AG09309 (cell line): Measurements from ENCODE around the gene MAPT.
"Not testable (repeated sequence)": the region's sequence is repeated elsewhere in the genome, so short reads cannot be mapped to it uniquely, and the experiment has no call there.

ENCODE experiments used
- DNase-seq: peaks from one replicate; pipeline ENCODE4 v3.0.0-alpha.2; 2010; ENCODE audit warnings: low read depth
- H3K4me3 ChIP-seq: 2 replicates; pipeline ENCODE4 v1.5.1; 2011; ENCODE audit warnings: mild to moderate bottlenecking, low read depth, low read length, moderate library complexity; ENCODE audit not compliant: control insufficient read depth
- TF ChIP-seq, protein P1 (sequence below): IDR thresholded peaks from 2 replicates; pipeline ENCODE4 v1.5.1; 2011; ENCODE audit warnings: mild to moderate bottlenecking, low read depth, low read length, inconsistent platforms; ENCODE audit not compliant: insufficient read depth, control insufficient read depth; ENCODE audit errors: missing control alignments

MAPT gene

DNA sequence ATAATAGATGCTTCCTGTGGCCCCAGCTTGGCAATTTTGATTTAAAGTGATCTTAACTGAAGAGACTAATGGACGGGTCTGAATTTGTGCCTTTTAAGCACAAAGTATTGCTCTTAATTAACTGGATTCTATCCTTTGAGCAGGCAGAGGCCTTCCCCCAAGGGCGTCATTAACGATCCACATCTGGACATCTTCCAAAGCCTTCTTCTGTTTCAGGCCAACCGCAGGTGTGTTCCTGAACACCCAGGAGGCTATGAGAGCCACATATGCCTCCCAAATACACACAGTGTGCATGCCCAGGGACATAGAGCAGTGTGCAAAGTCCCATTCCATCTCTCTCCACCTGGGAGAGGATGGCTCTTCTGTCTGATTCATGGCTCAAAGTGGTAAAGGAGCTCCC lies 42.3 kb downstream of the MAPT start:
- TF ChIP-seq, protein P1, sequence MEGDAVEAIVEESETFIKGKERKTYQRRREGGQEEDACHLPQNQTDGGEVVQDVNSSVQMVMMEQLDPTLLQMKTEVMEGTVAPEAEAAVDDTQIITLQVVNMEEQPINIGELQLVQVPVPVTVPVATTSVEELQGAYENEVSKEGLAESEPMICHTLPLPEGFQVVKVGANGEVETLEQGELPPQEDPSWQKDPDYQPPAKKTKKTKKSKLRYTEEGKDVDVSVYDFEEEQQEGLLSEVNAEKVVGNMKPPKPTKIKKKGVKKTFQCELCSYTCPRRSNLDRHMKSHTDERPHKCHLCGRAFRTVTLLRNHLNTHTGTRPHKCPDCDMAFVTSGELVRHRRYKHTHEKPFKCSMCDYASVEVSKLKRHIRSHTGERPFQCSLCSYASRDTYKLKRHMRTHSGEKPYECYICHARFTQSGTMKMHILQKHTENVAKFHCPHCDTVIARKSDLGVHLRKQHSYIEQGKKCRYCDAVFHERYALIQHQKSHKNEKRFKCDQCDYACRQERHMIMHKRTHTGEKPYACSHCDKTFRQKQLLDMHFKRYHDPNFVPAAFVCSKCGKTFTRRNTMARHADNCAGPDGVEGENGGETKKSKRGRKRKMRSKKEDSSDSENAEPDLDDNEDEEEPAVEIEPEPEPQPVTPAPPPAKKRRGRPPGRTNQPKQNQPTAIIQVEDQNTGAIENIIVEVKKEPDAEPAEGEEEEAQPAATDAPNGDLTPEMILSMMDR = no peak
- DNase-seq = no peak

DNA sequence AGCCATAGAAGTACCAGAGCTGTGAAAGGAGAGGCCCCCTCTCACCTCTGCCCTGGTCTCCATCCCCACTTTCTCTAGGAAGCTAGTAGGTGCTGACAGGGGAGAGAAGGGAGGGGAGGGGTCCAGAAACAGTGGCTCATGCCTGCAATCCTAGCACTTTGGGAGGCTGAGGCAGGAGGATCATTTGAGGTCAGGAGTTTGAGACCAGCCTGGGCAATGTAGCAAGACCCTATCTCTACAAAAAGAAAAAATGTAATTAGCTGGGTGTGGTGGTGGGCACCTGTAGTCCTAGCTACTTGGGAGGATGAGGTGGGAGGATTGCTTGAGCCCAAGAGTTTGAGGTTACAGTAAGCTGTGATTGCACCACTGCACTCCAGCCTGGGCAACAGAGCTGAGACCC lies 42.8 kb downstream of the MAPT start:
- not testable (repeated sequence) for DNase-seq

More for the DNA sequence above, 42.3 kb downstream of the MAPT start:
- no peak overlapping the region for H3K4me3 ChIP-seq

DNA sequence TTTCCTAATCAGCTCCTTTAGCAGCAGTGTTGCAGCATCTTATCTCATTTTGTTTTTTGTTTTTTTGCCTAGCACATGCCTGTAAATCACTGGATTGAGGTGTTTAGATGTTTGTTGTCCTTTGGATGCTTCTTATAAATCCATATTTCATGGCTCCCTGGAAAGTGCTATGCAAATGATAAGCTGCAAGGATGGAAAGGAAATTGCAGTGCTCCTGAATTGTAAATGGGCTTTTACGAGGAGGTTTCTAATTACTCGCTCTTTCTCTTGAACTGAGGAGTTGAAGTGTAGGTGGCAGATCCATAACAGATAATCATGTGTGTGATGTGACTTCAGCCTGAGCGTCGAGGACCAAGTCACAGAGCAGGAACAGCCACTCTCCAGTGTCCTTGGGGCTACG lies 45.0 kb downstream of the MAPT start:
- TF ChIP-seq, protein P1 = no peak
- H3K4me3 ChIP-seq = no peak overlapping the region
- no peak for DNase-seq

More for the DNA sequence above, 42.8 kb downstream of the MAPT start:
- not testable (repeated sequence) for H3K4me3 ChIP-seq

DNA sequence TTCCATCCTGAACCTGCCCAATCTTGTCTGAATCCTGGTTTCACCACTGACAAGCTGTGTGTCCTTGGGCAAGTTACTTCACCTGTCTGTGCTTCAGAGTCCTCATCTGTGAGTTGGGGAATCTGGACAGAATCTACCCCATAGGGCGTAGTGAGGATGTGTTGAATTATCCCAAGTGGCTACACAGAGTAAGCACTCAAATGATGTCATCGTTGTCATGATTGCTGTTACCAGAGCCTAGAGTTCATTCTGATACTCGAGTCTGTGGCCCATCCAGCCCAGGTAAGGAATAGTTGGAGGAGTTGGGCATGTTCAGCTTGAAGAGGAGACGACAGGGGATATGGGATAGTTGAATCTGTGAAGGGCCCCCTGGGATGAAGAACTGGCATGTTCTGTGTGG lies 45.9 kb downstream of the MAPT start:
- no peak overlapping the region for H3K4me3 ChIP-seq
- no peak for DNase-seq
- TF ChIP-seq, protein P1 = no peak

DNA sequence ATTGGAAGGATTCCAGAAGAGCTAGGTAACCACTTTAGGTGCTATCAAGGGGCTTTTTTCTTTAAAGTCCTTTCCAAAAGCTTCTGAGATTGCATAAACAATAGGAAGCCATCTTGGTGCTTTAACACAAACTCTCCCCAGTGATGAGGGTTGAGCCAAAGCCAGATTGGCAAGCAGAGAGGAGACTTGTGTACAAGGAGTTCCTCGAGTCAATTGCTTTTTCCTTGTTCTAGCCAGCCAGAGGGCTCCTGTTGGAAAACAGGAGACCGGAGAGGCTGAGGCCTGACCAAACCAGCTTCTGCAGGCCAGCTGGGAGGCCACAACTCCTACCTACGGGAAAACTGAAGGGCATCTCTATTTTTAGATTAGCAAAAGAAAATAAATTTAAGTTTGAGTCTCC lies 46.5 kb downstream of the MAPT start:
- DNase-seq = no peak
- TF ChIP-seq, protein P1 = no peak
- H3K4me3 ChIP-seq = no peak overlapping the region

DNA sequence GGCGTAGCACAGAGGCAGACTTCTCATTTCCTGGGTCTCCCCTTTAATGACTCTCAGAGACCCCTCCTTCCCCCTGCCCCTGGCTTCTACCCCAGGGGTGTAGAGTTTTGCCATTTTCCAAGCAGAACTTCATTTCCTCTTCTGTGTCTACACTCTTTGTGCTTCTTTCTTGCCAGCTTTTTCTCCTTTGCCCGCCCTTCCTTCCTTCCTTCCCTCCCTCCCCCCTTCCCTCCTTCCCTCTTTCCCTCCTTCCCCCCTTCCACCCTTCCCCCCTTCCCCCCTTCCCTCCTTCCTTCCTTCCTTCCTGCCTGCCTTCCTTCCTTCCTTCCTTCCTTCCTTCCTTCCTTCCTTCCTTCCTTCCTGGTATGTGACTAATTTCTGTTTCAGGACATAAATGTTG lies 47.0 kb downstream of the MAPT start:
- no peak for DNase-seq
- TF ChIP-seq, protein P1 = no peak
- no peak overlapping the region for H3K4me3 ChIP-seq

DNA sequence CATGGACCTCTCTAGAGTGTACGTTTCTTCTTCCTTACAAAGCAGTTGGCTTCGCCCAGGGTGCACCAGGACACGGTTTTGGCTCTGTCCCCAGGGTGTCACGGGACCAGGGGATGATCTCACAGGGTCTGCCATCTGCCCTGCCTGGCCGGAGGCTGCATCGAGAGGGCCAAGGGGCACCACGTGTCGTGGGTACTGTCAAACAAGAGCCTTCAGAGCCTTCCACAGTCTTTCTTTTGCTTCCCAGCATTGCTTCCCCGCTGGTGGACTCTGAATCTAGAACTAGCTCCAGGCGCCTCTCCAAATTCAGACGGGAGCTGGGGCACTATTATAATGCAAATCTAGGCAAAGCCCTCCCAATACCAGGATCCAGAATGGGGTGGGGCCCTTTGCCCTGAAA lies 47.9 kb downstream of the MAPT start:
- H3K4me3 ChIP-seq = no peak overlapping the region
- DNase-seq = no peak

More for the DNA sequence above, 47.9 kb downstream of the MAPT start:
- TF ChIP-seq, protein P1 = no peak
